H9 (cell line): ENCODE data around the gene C1QL1. TPM values are rescaled to one million over a fixed set of nuclear protein-coding genes. Genes with fewer than 3 reads are reported as not detected.

Experiments used
- DNase-seq: peaks from one replicate; pipeline ENCODE4 v3.0.0-alpha.2; 2017
- H2AFZ ChIP-seq: one replicate; pipeline ENCODE4 v1.6.1; 2013; ENCODE audit warnings: mild to moderate bottlenecking, low read length, control low read depth, moderate library complexity
- H2AK5ac ChIP-seq: 2 replicates; pipeline ENCODE4 v1.6.1; 2013; ENCODE audit warnings: low read length, control low read depth, mixed read lengths; ENCODE audit not compliant: insufficient read length
- H2BK120ac ChIP-seq: one replicate; pipeline ENCODE4 v1.6.1; 2013; ENCODE audit warnings: low read depth, mild to moderate bottlenecking, low read length, control low read depth, inconsistent platforms; ENCODE audit not compliant: poor library complexity, severe bottlenecking
- H2BK12ac ChIP-seq: 2 replicates; pipeline ENCODE4 v1.6.1; 2013; ENCODE audit warnings: low read length, control low read depth, mixed read lengths, low read depth; ENCODE audit not compliant: insufficient read length
- H2BK15ac ChIP-seq: 2 replicates; pipeline ENCODE4 v1.6.1; 2013; ENCODE audit warnings: low read depth, low read length, control low read depth
- H2BK20ac ChIP-seq: one replicate; pipeline ENCODE4 v1.6.1; 2013; ENCODE audit warnings: low read depth, mild to moderate bottlenecking, low read length, control low read depth, inconsistent platforms; ENCODE audit not compliant: poor library complexity, severe bottlenecking
- H2BK5ac ChIP-seq: 2 replicates; pipeline ENCODE4 v1.6.1; 2013; ENCODE audit warnings: low read length, control low read depth, mixed read lengths; ENCODE audit not compliant: insufficient read length
- H3K14ac ChIP-seq: 2 replicates; pipeline ENCODE4 v1.6.1; 2013; ENCODE audit warnings: low read length, control low read depth; ENCODE audit not compliant: insufficient read depth
- H3K18ac ChIP-seq: 2 replicates; pipeline ENCODE4 v1.6.1; 2013; ENCODE audit warnings: low read depth, mild to moderate bottlenecking, mixed read lengths, low read length, control low read depth; ENCODE audit not compliant: insufficient read length
- H3K23ac ChIP-seq: 2 replicates; pipeline ENCODE4 v1.6.1; 2013; ENCODE audit warnings: low read length, control low read depth, mixed read lengths, low read depth; ENCODE audit not compliant: insufficient read length
- H3K23me2 ChIP-seq: 2 replicates; pipeline ENCODE4 v1.6.1; 2013; ENCODE audit warnings: low read depth, mild to moderate bottlenecking, mixed read lengths, low read length, control low read depth; ENCODE audit not compliant: insufficient read length, poor library complexity, severe bottlenecking
- H3K27ac ChIP-seq: 2 replicates; pipeline ENCODE4 v1.5.1; 2013; ENCODE audit warnings: low read length, control low read depth, mixed read lengths, low read depth; ENCODE audit not compliant: insufficient read length
- H3K27me3 ChIP-seq: 2 replicates; pipeline ENCODE4 v1.6.1; 2013; ENCODE audit warnings: low read length, control low read depth, inconsistent platforms; ENCODE audit not compliant: insufficient read depth
- H3K4ac ChIP-seq: 2 replicates; pipeline ENCODE4 v1.6.1; 2013; ENCODE audit warnings: low read depth, mild to moderate bottlenecking, control low read depth, inconsistent platforms, low read length, moderate library complexity
- H3K4me1 ChIP-seq: 2 replicates; pipeline ENCODE4 v1.6.1; 2013; ENCODE audit warnings: low read length, control low read depth, inconsistent platforms; ENCODE audit not compliant: insufficient read depth
- H3K4me2 ChIP-seq: 2 replicates; pipeline ENCODE4 v1.6.1; 2013; ENCODE audit warnings: low read length, control low read depth, mixed read lengths; ENCODE audit not compliant: insufficient read length, insufficient read depth
- H3K56ac ChIP-seq: 2 replicates; pipeline ENCODE4 v1.6.1; 2013; ENCODE audit warnings: low read depth, mild to moderate bottlenecking, mixed read lengths, low read length, control low read depth; ENCODE audit not compliant: insufficient read length
- H3K79me1 ChIP-seq: 2 replicates; pipeline ENCODE4 v1.6.1; 2013; ENCODE audit warnings: low read depth, mild to moderate bottlenecking, moderate library complexity, low read length, control low read depth, inconsistent platforms; ENCODE audit not compliant: insufficient read depth, poor library complexity, severe bottlenecking
- H3K79me2 ChIP-seq: 2 replicates; pipeline ENCODE4 v1.6.1; 2013; ENCODE audit warnings: low read length, control low read depth, inconsistent platforms; ENCODE audit not compliant: insufficient read depth
- H3K9ac ChIP-seq: 2 replicates; pipeline ENCODE4 v1.6.1; 2013; ENCODE audit warnings: low read length, control low read depth, mixed read lengths; ENCODE audit not compliant: insufficient read length; ENCODE audit errors: extremely low read depth
- H3K9me3 ChIP-seq: one replicate; pipeline ENCODE4 v1.6.1; 2013; ENCODE audit warnings: low read depth, low read length, inconsistent platforms; ENCODE audit not compliant: control insufficient read depth
- H3T11ph ChIP-seq: one replicate; pipeline ENCODE4 v1.6.1; 2013; ENCODE audit warnings: mild to moderate bottlenecking, low read length, control low read depth, inconsistent platforms
- H4K20me1 ChIP-seq: one replicate; pipeline ENCODE4 v1.6.1; 2013; ENCODE audit not compliant: control insufficient read depth, insufficient read length, insufficient read depth
- H4K5ac ChIP-seq: 2 replicates; pipeline ENCODE4 v1.6.1; 2013; ENCODE audit warnings: low read depth, mild to moderate bottlenecking, mixed read lengths, low read length, control low read depth; ENCODE audit not compliant: insufficient read length
- H4K8ac ChIP-seq: replicated peaks from 2 replicates; pipeline ENCODE4 v1.6.1; 2013; ENCODE audit warnings: low read length, control low read depth, mixed read lengths, low read depth; ENCODE audit not compliant: insufficient read length
- H4K91ac ChIP-seq: 2 replicates; pipeline ENCODE4 v1.6.1; 2013; ENCODE audit warnings: low read depth, mild to moderate bottlenecking, moderate library complexity, mixed read lengths, low read length, control low read depth; ENCODE audit not compliant: insufficient read length
- H3K27ac Mint-ChIP-seq, 3 experiments: 2 replicates in 2 of 3; 3 replicates in 1 of 3; pipeline ENCODE4 v1.8.0; 2020 to 2021; ENCODE audit warnings: mixed read lengths in 3 of 3, mild to moderate bottlenecking in 1 of 3, moderate library complexity in 1 of 3
- H3K27me3 Mint-ChIP-seq: 2 replicates; pipeline ENCODE4 v1.8.0; 2021; ENCODE audit warnings: low read depth, mild to moderate bottlenecking, moderate library complexity, mixed read lengths
- H3K36me3 Mint-ChIP-seq, 3 experiments: 2 replicates in 2 of 3; 3 replicates in 1 of 3; pipeline ENCODE4 v1.8.0; 2020 to 2021; ENCODE audit warnings: low read depth in 3 of 3, mixed read lengths in 3 of 3; ENCODE audit not compliant: insufficient read depth in 1 of 3
- H3K4me1 Mint-ChIP-seq, 2 experiments: 2 replicates each; pipeline ENCODE4 v1.8.0; 2020; ENCODE audit warnings: mixed read lengths in 2 of 2
- H3K4me3 Mint-ChIP-seq, 2 experiments: 2 replicates in 1 of 2; 3 replicates in 1 of 2; pipeline ENCODE4 v1.8.0; 2020 to 2021; ENCODE audit warnings: mild to moderate bottlenecking in 2 of 2, mixed read lengths in 2 of 2, moderate library complexity in 1 of 2
- H3K9me3 Mint-ChIP-seq, 2 experiments: 2 replicates in 1 of 2; 3 replicates in 1 of 2; pipeline ENCODE4 v1.8.0; 2020; ENCODE audit warnings: mild to moderate bottlenecking in 2 of 2, mixed read lengths in 2 of 2, moderate library complexity in 1 of 2
- CTCF ChIP-seq: fragments of 200-600 bp; sonication (generic); conservative IDR thresholded peaks from 3 replicates; pipeline ENCODE4 v1.8.0; 2021; ENCODE audit warnings: antibody characterized with exemption, mild to moderate bottlenecking
- WGBS: extraction: QIAGEN DNeasy Blood & Tissue Kit; methylation state at CpG from one replicate; pipeline ENCODE4 v1.1.7; 2013; ENCODE audit warnings: missing lambda C conversion rate, low lambda C conversion rate, mixed read lengths; ENCODE audit not compliant: insufficient read length; ENCODE audit errors: extremely low coverage; 5-methylcytosine and 5-hydroxymethylcytosine counted together
- total RNA-seq: library from RNA; stranded (reverse); gene quantifications from 2 replicates; pipeline ENCODE4 v1.2.1, GENCODE V29; 2021

Gene C1QL1
- total RNA-seq, 1 experiment from 2014 or later: 6.0 TPM

- Histone ChIP-seq H2BK20ac (no peak overlapping the region), H2BK12ac (no peak overlapping the region), H2AFZ (no peak overlapping the region), H3K79me2 (no peaks in the 10 kb centered on the region), H2BK15ac (no peak overlapping the region), H2BK120ac (no peak overlapping the region), H3K9me3 (no peaks in the 10 kb centered on the region), H4K5ac (no peak overlapping the region), H3K18ac (no peak overlapping the region), H4K8ac (no peak overlapping the region), H3K4ac (no peak overlapping the region), H2BK5ac (no peak overlapping the region), H3K14ac (no peak overlapping the region), H3K56ac (no peak overlapping the region), H4K91ac (no peak overlapping the region), H3K27ac (no peak overlapping the region), H3K79me1 (no peaks in the 10 kb centered on the region), H3K4me1 (no peaks in the 10 kb centered on the region; the same call in 1 of the 2 replicates), H3K23me2 (peaks cover 2% of the 10 kb centered on the region), H3K27me3 (peaks cover 15% of the 10 kb centered on the region), H3T11ph (no peak overlapping the region), H3K9ac (no peak overlapping the region), H3K4me2 (no peak overlapping the region), H4K20me1 (no peaks in the 10 kb centered on the region), H2AK5ac (no peak overlapping the region), H3K23ac (no peak overlapping the region)
- Mint-ChIP-seq H3K9me3 (peaks cover 0 to 2% of the 10 kb centered on the region in 2 experiments; a peak in 1 of 5 replicates), H3K4me1 (peaks cover 4 to 19% of the 10 kb centered on the region in 2 experiments), H3K4me3 (no peak overlapping the region), H3K36me3 (peaks cover 0 to 1% (median 0%) of the 10 kb centered on the region in 3 experiments; a peak in 1 of 7 replicates), H3K27me3 (peaks cover 41% of the 10 kb centered on the region), H3K27ac (no peak overlapping the region)
- peak; percentile 80 for DNase-seq
- no CpG with 5 or more reads among the region's 7 CpGs for WGBS
- TF ChIP-seq CTCF: peak; percentile 48; the same call in 2 of the 3 replicates
These were observed 6.2 kb downstream of the C1QL1 start for GRCh38 chr17:44961921-44962350.
